C4-2B (cell line): ENCODE results near the gene FAM193A.

Experiments used
- ZFX ChIP-seq: fragments of 450-650 bp; IDR thresholded peaks from 2 replicates; pipeline ENCODE4 v1.6.1; 2017
- TF ChIP-seq, protein P1 (sequence below): fragments of 450-650 bp; conservative IDR thresholded peaks from 2 replicates; pipeline ENCODE4 v1.5.1; 2017; ENCODE audit warnings: mild to moderate bottlenecking

DNA sequence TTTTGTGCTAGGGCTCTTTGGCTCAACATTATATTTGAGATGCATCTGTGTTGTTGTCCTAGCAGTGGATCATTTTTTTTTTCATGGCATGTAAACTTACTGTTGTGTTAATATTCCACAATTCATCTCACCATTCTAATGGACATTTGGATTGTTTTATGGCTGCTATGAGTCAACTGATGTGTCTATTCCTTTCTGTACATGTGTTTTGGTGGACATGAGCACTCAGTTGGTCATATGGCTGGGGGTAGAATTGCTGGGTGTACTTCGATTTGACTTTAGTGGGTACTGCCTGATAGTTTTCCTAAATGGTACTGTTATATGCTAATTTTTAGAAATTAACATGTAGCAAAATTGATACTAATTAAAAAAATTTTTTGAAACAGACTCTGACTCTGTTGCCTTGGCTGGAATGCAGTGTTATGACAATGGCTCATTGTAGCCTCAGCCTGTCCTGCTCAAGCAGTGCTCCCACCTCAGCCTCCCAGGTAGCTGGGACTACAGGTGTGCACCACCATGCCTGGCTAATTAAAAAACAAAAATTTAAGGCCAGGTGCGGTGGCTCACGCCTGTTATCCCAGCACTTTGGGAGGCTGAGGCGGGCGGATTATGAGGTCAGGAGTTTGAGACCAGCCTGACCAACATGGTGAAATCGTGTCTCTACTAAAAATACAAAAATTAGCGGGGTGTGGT lies 9.0 kb downstream of the FAM193A start:
- TF ChIP-seq, protein P1, sequence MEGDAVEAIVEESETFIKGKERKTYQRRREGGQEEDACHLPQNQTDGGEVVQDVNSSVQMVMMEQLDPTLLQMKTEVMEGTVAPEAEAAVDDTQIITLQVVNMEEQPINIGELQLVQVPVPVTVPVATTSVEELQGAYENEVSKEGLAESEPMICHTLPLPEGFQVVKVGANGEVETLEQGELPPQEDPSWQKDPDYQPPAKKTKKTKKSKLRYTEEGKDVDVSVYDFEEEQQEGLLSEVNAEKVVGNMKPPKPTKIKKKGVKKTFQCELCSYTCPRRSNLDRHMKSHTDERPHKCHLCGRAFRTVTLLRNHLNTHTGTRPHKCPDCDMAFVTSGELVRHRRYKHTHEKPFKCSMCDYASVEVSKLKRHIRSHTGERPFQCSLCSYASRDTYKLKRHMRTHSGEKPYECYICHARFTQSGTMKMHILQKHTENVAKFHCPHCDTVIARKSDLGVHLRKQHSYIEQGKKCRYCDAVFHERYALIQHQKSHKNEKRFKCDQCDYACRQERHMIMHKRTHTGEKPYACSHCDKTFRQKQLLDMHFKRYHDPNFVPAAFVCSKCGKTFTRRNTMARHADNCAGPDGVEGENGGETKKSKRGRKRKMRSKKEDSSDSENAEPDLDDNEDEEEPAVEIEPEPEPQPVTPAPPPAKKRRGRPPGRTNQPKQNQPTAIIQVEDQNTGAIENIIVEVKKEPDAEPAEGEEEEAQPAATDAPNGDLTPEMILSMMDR = no peak
- TF ChIP-seq ZFX = no peak
